ENCODE measurements around the gene TOMM40L. TPM values are rescaled to one million over a fixed set of nuclear protein-coding genes. Genes with fewer than 3 reads are reported as not detected.
A peak's percentile ranks its signal among the peaks of the same experiment; 100 is the strongest.

TOMM40L gene
- total RNA-seq, 3 donors from 2014 or later, result 6.9 to 9.4 (median 8.2) TPM

- no peaks in the 10 kb centered on the region for H3K4me1 ChIP-seq
- intact Hi-C loops (cut with DNase I; ENCODE audit: low total_unique reads), result no loop called here
- peaks cover 5% of the 10 kb centered on the region for H3K36me3 ChIP-seq
- H3K27me3 ChIP-seq, result no peaks in the 10 kb centered on the region
- DNase-seq (ENCODE audit: low spot score in 2 of 2), result no peak
- no peaks in the 10 kb centered on the region for H3K9me3 ChIP-seq
- no peak for TF ChIP-seq CTCF (IDR thresholded peaks at IDR 0.05)
- TF ChIP-seq POLR2A (IDR thresholded peaks at IDR 0.05), result no peak
- no peak for TF ChIP-seq POLR2AphosphoS5 (IDR thresholded peaks at IDR 0.05)
- peak overlapping the region; percentile 58 to 93 for H3K27ac ChIP-seq
- peak overlapping the region in 2 of 3 donors; percentile 28 to 43 for H3K4me3 ChIP-seq
These were observed 8.7 kb upstream of the TOMM40L start for GRCh38 chr1:161216945-161217712.

- intact Hi-C loops (cut with DNase I; ENCODE audit: low total_unique reads), result no loop called here
- Histone ChIP-seq H3K36me3 (peaks cover 5% of the 10 kb centered on the region), H3K27me3 (no peaks in the 10 kb centered on the region), H3K4me3 (peak overlapping the region in 2 of 3 donors; percentile 19 to 28), H3K27ac (peak overlapping the region in 1 of 2 donors; percentile 93), H3K4me1 (no peaks in the 10 kb centered on the region), H3K9me3 (no peaks in the 10 kb centered on the region)
- DNase-seq (ENCODE audit: low spot score in 2 of 2), result no peak
- no peak for TF ChIP-seq CTCF (IDR thresholded peaks at IDR 0.05)
- no peak for TF ChIP-seq POLR2A (IDR thresholded peaks at IDR 0.05)
- TF ChIP-seq POLR2AphosphoS5 (IDR thresholded peaks at IDR 0.05), result no peak
These were observed 8.0 kb upstream of the TOMM40L start for GRCh38 chr1:161217831-161218230.

- no peak for DNase-seq (ENCODE audit: low spot score in 2 of 2)
- intact Hi-C loops (cut with DNase I; ENCODE audit: low total_unique reads), result no loop called here
- H3K4me1 ChIP-seq, result no peaks in the 10 kb centered on the region
- H3K27ac ChIP-seq, result peak overlapping the region in 1 of 2 donors; percentile 93
- H3K27me3 ChIP-seq, result no peaks in the 10 kb centered on the region
- peak overlapping the region in 1 of 3 donors; percentile 28 for H3K4me3 ChIP-seq
- peaks cover 5% of the 10 kb centered on the region for H3K36me3 ChIP-seq
- no peak for TF ChIP-seq POLR2AphosphoS5 (IDR thresholded peaks at IDR 0.05)
- TF ChIP-seq CTCF (IDR thresholded peaks at IDR 0.05), result no peak
- no peak for TF ChIP-seq POLR2A (IDR thresholded peaks at IDR 0.05)
- H3K9me3 ChIP-seq, result no peaks in the 10 kb centered on the region
These were observed 7.4 kb upstream of the TOMM40L start for GRCh38 chr1:161218301-161219077.

GRCh38 chr1:161219078-161219892 lies 6.6 kb upstream of the TOMM40L start:
- no peaks in the 10 kb centered on the region for H3K4me1 ChIP-seq
- no peak overlapping the region for H3K4me3 ChIP-seq
- no peak for DNase-seq (ENCODE audit: low spot score in 2 of 2)
- TF ChIP-seq POLR2AphosphoS5 (IDR thresholded peaks at IDR 0.05) (no peak), POLR2A (IDR thresholded peaks at IDR 0.05) (no peak), CTCF (IDR thresholded peaks at IDR 0.05) (no peak)
- no peaks in the 10 kb centered on the region for H3K9me3 ChIP-seq
- no peak overlapping the region for H3K27ac ChIP-seq
- H3K27me3 ChIP-seq, result no peaks in the 10 kb centered on the region
- intact Hi-C loops (cut with DNase I; ENCODE audit: low total_unique reads), result no loop called here
- no peaks in the 10 kb centered on the region for H3K36me3 ChIP-seq

Measured in breast epithelium (tissue), 4 donors.